GM12892 (cell line): ENCODE results near the gene DAGLB.

ENCODE experiments used
- POLR2A ChIP-seq: IDR thresholded peaks from 2 replicates; pipeline ENCODE4 v1.6.1; 2011; ENCODE audit warnings: low read depth, low read length, control low read depth
- POLR2AphosphoS5 ChIP-seq: IDR thresholded peaks from 2 replicates; pipeline ENCODE4 v1.6.1; 2011; ENCODE audit warnings: low read depth, low read length, control low read depth

DNA sequence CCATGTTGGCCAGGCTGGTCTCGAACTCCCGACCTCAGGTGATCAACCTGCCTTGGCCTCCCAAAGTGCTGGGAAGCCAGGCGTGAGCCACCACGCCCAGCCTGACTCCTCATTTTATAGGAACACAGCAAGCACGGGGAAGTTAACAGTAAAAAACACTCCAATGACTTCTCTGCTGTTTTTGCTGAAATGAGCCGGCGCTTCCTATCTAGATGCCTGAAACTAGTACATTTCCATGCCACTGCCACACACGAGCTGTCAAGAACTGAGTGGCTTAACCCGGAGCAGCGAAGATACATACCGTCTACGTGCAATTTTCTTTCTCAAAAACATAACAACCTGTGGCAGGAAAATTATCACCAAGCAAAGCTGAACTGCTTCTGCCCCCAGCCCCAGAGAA, 16.8 kb downstream of the DAGLB start:
- TF ChIP-seq POLR2A, result no peak
- no peak for TF ChIP-seq POLR2AphosphoS5
